GM19468 (cell line): ENCODE measurements around the gene SDK1.

Experiments used
- ATAC-seq: cut with Tn5 transposase; IDR thresholded peaks from one replicate; pipeline ENCODE4 v1.9.1; 2021; ENCODE audit warnings: mild to moderate bottlenecking, moderate library complexity, moderate number of reproducible peaks; ENCODE audit not compliant: unreplicated experiment; ENCODE audit errors: extremely low read depth

SDK1 gene

DNA sequence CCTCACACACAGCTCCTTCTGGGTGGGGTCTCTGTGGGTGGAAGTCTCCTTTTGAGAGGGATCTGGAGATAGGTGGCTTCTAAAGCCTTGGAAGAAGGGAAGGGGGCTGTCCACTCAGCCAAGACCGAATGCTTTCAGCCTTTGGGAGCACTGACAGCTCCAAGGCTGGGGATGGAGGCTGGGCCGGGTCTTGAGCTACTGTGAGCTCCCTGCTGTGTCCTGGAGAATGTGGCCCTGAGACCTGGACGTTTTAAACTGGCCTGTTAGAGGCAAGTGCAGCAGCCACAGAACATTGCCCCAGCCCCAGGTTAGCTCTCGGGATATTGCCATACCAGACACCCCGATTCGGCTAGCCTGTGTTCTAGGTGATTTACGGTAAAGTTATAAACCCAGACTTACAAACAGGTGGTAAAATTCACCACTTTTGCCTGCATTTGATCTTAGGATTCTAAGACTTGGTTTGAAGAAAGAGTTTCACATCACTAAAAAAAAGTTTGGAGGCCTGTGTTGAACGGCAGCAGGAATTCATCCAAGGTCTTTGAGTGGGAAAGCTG lies 832.5 kb downstream of the SDK1 start:
- ATAC-seq, result no peak

GRCh38 chr7:4134204-4134603 lies 833.2 kb downstream of the SDK1 start:
- ATAC-seq, result no peak

GRCh38 chr7:4134631-4135030 lies 833.6 kb downstream of the SDK1 start:
- ATAC-seq, result no peak

DNA sequence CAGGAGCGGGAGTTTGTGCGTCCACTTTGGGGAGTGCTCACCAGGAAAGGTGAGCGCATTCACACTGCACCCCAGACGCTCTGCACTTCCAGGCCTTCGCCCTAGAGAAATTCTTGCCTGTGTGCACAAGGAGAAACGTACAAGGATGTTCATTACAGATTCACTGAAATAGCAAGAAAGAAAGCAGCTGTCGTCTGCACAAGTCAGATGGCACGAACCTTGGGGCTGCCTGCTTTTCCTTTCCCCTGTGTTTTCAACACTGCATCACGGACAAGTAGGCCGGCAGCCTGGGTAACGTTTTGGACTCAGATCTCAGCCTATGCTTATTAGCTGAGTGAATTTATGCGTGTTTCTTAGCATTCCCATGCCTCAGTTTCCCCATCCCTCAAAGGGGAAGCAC lies 834.2 kb downstream of the SDK1 start:
- no peak for ATAC-seq

GRCh38 chr7:4136036-4136435 lies 835.0 kb downstream of the SDK1 start:
- no peak for ATAC-seq

DNA sequence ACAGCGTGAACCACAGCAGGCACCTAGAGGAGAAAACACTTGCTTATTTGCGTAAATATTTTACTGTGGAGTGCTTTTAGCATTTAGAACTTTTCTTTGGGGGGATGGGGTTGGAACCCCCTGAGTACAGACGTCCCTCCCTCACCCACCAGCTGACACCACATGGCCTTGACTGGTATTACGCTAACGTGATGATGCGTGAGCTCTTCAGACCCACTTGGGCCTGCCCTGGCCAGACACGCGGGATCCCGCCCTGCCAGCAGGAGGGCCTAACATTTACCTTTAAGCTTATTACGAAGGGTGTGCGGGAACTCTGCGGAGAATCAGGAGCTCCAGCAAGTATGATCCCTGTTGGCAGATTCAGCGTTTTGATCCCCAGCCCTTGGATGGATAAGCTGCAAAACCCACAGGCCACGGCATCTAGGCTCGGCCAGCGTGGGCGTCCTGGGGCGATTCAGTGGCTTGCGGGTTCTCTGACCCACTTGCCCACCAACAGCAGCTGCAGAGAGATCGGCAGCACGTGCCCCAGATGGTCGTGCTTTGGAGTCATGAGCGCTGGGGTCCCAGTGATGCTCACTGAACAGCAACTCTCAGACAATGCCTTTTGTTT lies 835.6 kb downstream of the SDK1 start:
- no peak for ATAC-seq

GRCh38 chr7:4137552-4137951 lies 836.5 kb downstream of the SDK1 start:
- no peak for ATAC-seq

DNA sequence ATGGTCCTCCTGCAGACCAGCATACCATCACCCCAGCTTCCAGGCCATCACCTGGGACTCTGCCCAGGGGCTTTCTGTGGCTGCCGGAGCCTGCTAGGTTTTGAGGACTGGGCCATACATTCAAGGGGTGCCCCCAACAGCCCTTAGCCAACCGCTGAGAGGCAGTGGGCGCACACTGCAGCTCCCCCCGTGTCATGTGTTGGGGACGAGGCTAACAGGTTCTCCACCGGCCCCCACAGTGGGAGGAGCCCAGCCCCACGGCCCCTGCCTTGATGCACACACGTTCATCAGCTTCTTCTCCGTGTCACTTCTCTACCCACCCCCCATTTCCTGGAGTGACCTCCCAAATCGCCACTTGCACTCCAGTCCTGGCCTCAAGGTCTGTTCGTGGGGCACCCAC lies 837.8 kb downstream of the SDK1 start:
- ATAC-seq, result no peak

DNA sequence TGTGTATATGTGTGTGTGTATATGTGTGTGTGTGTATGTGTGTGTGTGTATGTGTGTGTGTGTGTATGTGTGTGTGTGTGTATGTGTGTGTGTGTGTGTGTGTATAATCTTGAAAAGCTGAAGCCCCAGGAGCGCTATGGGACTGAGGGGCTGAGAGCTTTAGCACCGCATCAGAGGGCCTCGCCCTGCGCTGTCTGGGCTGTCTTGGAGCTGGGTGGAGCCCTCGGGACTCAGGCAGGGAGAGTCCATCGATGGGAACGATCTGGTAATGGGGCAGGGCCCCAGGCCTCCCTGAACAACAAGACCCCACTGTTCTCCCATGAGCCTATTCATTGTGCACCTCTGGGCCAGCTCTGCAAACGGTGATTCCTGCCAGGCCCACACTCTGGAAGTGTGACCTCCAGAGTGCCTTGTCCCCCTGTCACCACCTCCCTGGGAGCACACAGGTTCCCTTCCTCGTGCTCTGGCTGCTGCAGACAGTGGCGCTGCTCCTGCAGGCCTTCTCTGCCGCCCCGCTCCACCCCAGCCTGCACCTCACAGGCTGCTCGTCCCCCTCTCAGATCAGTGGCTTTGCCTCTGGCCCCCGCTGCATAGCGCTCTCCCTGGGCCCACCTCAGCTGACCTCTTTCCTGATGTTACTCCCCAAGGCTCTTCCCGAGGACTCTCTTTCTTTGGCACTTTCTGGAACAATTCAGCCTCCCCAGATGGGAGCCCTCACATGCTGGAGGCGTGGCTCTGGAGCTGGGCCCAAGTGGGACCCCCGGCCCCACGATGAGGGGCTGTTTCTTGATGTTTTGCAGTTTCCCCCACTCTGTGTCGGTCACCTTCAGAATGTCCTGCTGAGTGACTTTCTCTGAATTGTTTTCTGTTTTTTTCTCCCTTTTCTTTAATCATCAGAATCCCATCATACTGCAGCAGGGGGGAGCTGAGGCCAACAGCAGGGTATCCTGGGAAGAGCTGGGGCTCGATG lies 838.9 kb downstream of the SDK1 start:
- ATAC-seq, result no peak

DNA sequence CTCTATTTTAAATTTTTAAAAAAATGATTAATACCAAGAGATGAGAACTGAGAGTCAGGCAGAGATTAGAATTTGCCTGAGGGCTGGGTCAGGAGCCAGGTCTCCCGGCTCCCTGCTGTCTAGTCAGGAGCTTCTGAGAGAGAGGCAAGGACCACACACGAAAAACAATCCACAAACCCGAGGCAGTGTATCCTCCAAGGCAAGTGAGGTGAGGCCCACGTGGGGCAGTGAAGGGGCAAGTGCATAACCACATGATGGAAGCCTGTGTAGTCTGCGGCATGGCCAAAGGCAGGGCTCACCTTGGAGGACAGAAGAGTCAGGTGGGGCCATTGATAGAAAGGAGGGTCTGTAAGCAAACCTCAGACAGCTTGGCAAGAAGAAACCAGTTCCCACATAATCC lies 839.9 kb downstream of the SDK1 start:
- no peak for ATAC-seq

DNA sequence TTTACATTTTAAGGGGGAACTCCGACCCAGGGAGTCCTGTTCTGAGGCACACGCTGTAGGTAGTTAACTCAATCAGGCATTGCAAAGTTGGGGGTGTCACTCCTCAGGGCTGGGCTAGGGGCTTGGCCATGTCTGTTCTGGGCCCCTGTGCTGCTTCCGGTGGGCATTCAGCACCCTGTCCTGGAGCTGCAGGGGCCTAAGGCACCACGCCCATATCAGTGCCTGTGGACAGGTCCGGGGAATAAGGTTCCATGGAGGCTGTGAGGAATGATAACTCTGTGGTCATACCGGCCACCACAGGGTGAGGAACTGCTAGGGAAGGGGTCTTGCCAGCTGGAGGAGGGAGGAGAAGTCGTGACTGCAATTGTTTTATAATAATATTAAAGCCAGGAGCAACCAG lies 842.0 kb downstream of the SDK1 start:
- no peak for ATAC-seq

DNA sequence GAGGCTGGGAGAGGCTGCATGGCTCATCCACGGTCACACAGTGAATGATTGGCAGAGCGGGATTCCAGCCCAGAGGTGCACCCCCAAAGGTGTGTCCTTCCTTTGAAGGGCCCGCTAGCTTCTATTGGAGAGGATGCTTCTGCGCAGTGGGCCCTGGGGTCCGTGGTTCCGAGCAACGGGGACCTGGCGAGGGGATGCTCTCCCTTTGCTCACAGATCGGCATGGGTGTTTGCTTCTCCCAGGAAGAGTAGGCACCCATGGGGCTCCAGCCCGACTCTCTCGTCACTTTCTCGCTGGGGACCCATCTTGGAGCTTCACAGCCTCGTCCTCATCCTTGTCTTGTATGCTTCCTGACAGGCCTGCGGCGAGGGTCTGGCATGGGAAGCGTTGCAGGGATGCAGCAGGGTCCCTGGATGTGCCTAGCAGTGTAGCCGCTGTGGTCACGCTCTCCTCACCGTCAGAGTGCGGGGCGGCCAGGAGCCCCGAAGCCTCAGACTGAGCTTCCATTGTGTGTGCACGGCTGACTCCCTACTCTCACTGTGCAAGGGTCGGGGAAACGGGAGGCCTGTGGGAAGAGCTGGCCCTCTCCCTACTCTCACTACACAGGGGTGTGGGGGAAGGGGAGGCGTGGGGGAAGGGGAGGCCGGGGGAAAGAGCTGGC lies 842.6 kb downstream of the SDK1 start:
- no peak for ATAC-seq

GRCh38 chr7:4144172-4144701 lies 843.2 kb downstream of the SDK1 start:
- no peak for ATAC-seq

DNA sequence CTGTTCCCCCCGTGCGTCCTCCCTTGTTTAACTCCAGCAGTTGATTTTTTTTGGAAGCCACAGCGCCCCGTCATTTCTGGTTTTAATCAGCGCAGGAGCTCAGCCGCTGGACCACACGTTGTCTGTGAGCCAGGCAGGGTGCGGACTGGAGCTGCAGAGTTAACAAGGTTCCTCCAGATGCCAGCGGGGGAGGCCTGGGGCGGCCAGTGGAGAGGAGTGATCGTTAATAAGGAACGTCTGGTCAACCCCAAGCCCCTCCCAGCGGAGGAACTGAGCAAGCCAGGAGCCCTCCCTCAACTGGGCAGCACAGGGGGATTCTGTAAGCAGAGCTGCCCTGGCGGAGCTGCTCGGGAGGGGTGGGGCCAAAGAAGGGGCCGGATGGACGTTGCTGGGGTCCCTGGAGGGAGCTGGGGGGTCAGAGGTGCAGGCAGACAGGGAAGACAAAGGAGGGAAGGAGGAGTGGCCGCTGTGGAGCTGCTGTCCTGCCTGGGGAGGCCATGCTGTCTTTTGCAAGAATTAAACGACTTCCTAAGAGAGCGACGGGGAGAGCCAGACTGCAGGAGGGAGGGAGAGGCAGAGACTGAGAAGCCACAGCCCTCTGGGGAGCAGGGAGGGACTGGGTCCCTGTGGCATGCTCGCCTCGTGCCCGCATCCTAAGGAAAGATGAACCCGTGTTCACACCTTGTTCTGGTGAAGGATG lies 843.9 kb downstream of the SDK1 start:
- no peak for ATAC-seq

DNA sequence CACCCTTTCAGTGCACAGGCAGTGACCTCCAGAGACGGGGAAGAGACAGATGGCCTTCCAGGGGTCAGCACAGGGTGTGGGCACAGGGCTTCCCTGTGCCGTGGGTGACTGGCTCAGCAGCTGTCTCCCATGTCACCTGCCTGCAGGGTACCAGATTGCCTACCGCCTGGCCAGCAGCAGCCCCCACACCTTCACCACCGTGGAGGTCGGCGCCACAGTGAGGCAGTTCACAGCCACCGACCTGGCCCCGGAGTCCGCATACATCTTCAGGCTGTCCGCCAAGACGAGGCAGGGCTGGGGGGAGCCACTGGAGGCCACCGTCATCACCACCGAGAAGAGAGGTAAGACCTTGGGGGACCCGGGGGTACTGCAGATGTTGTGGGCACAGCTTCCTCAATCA lies 844.5 kb downstream of the SDK1 start:
- ATAC-seq, result no peak

GRCh38 chr7:4147926-4148620 lies 847.0 kb downstream of the SDK1 start:
- ATAC-seq, result no peak

- ATAC-seq, result no peak
Observed at GRCh38 chr7:4149236-4149635, 848.2 kb downstream of the SDK1 start.

DNA sequence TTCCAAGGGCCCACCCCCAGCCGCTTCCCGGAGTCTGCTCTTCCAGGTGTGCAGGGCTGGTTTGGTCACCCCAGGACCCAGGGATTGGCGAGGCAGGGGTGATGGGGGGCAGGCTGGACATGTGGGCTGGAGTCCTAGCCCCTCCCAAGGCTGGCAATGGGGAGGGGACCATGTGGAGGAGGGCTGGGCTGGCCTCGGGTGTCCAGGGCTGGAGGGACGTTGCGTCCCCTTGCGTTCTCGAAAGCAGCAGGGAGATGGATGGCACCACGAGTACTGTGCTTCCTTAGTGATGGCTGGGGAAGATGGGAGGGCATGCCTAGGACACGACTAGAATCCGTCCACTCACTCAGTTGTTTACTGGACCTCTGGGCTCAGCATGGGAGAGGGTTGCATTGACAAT lies 848.6 kb downstream of the SDK1 start:
- no peak for ATAC-seq

DNA sequence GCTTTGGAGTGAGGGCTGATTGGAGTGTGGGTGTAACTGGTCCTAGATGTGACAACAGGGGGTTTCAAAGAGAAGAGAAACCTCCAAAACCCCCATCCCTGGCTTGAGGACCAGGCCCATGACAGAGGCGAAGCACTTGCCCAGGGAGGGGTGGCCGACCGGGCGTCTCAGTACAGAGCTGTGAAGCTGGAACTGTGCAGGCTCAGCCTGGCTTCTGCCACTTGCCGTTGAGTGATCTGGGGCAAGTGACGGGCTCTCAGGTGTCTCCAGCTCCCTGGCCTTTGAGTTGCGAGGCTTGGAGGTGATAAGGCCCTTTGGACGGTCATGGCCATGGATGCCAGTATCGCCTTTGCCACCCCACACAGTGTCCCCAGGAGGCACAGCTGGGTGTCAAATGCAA lies 849.7 kb downstream of the SDK1 start:
- no peak for ATAC-seq
